Motor neuron (in vitro differentiated cells): ENCODE results near the gene AUNIP. TPM values are rescaled to one million over a fixed set of nuclear protein-coding genes. Genes with fewer than 3 reads are reported as not detected.

ENCODE experiments used
- ATAC-seq, 8 experiments: fragments of 200-7000 bp; cut with Tn5 transposase; replicated peaks in 6 of 8; 2 replicates each; pipeline ENCODE4 v1.8.0; 2021; ENCODE audit warnings: mild to moderate bottlenecking in 8 of 8, moderate library complexity in 8 of 8
- H3K27ac ChIP-seq, 2 donors: fragments of 250-450 bp; sonication (Bioruptor Pico); 2 replicates each; pipeline ENCODE4 v1.9.0; 2021; ENCODE audit warnings: antibody characterized with exemption in 2 of 2, mild to moderate bottlenecking in 2 of 2, moderate library complexity in 1 of 2
- H3K4me1 ChIP-seq, 2 donors: fragments of 250-450 bp; sonication (Bioruptor Pico); replicated peaks in 1 of 2; 2 replicates each; pipeline ENCODE4 v1.6.1; 2021; ENCODE audit warnings: antibody characterized with exemption in 2 of 2, mild to moderate bottlenecking in 2 of 2, moderate library complexity in 1 of 2
- H3K4me3 ChIP-seq, 5 donors: fragments of 250-450 bp; sonication (Bioruptor Pico); 2 replicates each; pipeline ENCODE4 v1.9.0; 2021; ENCODE audit warnings: antibody characterized with exemption in 5 of 5, mild to moderate bottlenecking in 5 of 5, moderate library complexity in 4 of 5
- WGBS, 10 experiments: fragments of 450-650 bp; shearing (Covaris generic); methylation state at CpG; one replicate each; pipeline ENCODE4 v1.0.0; 2022; 5-methylcytosine and 5-hydroxymethylcytosine counted together
- in situ Hi-C, 9 experiments: fragments of 400-800 bp; cut with MboI; loops; one replicate each; pipeline ENCODE4 v1.15.0; 2021; ENCODE audit warnings: low sequenced_read_pairs in 9 of 9, low pct_unique_long_range_greater_than_20kb in 2 of 9; ENCODE audit not compliant: unreplicated experiment in 9 of 9
- total RNA-seq, 8 experiments: library from RNA; unstranded; fragments of 300-600 nt; gene quantifications; 2 replicates each; pipeline versions ENCODE4 v1.2.3 to v1.2.4, GENCODE V29; 2022

AUNIP gene
- total RNA-seq, 8 experiments from 2014 or later: 0.78 to 15.5 (median 2.6) TPM

DNA sequence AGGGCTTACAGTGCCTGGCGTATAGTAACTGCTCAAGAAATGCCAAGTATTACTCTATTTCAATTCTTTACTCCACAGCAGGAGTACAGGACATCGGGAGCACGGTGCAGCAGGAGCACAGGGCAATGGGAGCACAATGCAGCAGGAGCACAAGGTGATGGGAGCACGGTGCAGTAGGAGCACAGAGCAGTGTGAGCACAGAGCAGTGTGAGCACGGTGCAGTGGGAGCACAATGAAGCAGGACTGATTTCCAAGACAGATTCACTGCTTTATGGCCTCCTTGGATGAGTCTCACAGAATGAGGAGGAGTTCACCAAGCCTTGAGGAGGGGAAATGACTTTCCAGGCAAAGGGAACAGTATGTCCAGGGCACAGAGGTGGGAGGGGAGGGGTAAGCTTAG lies 21.3 kb upstream of the AUNIP start:
- Histone ChIP-seq H3K27ac (no peak overlapping the region), H3K4me3 (no peak overlapping the region), H3K4me1 (peaks cover 5 to 6% of the 10 kb centered on the region in 2 donors)
- WGBS, 10 experiments: 60 to 95% (median 80%) methylated on average over 1 to 5 of the region's 5 CpGs
- ATAC-seq: no peak
- in situ Hi-C loops: loop anchor here in 2 of 9 experiments (25.0 kb wide), 1 partner anchor 107 kb away; the partner anchor contains the start of gene PAFAH2 (in 2 of the 2)

DNA sequence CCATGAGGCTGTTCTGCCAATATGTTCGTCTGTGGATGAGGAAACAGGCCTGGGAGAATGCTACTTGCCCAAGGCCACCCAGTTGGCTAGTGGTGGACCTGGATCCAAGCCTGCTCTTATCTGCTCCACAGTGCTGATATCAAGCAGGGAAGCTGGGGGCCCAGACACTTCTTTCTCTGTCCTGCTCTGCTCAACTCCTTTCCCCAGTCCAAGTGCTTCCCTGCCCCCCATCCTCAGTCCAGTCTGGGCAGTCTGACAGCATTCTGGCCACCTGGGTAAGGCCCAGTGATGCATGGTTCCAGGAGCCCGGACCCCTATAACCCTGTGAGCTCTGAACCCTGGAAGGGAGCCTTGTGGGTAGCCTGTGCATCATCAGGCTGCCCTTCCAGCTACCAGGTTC lies 20.4 kb upstream of the AUNIP start:
- Histone ChIP-seq H3K27ac (no peak overlapping the region), H3K4me1 (peaks cover 6% of the 10 kb centered on the region in 2 donors), H3K4me3 (no peak overlapping the region)
- whole genome bisulfite sequencing, 10 experiments: 20 to 100% (median 86%) methylated on average over 1 of the region's 2 CpGs; no CpG with 5 or more reads in 5 of the 10 experiments
- in situ Hi-C loops: loop anchor here in 2 of 9 experiments (25.0 kb wide), 1 partner anchor 108 kb away; the partner anchor contains the start of gene PAFAH2 (in 2 of the 2)
- ATAC-seq: no peak

DNA sequence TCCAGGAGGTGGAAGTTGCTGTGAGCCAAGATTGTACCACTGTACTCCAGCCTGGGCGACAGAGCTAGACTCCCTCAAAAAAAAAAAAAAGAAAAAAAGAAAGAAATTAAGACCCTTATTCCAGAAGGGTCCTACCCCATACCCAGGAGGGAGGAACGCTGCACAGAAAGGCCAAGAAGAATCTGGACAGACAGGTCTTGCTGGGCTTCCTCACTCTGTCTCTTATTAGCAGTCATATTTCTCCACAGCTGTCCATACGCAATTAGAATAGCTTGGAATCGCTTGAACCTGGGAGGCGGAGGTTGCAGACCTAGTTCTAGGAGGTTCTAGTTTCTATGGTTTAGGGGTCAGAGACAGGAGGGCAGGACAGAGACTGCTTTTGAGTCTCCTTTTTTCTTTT lies 19.4 kb upstream of the AUNIP start:
- in situ Hi-C loops: loop anchor here in 2 of 9 experiments (25.0 kb wide), 1 partner anchor 109 kb away; the partner anchor contains the start of gene PAFAH2 (in 2 of the 2)
- Histone ChIP-seq H3K27ac (no peak overlapping the region), H3K4me1 (peaks cover 12 to 15% of the 10 kb centered on the region in 2 donors), H3K4me3 (no peak overlapping the region)
- 70 to 100% (median 92%) methylated on average over 1 to 5 of the region's 5 CpGs; no CpG with 5 or more reads in 1 of the 10 experiments for WGBS, 10 experiments
- no peak for ATAC-seq

DNA sequence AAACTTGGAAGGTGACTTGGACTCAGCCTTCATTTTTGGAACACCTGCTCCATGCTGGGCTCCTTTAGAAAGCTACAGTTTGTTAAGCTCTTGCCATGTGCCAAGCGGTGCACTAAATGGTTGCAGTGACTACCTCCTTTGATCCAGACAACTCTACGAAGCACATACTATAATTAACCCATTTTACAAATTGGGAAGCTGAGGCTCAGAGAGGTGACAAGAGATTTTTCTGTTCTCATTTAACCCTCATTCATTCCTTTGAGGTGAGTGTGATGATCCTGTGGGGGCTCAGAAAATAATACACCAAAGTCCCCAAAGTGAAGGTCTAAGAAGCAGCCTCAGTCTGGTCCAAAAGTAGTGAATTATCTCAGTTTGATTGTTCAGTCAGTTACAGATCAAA lies 17.9 kb upstream of the AUNIP start:
- 72 to 100% (median 88%) methylated on average over 1 to 2 of the region's 2 CpGs; no CpG with 5 or more reads in 5 of the 10 experiments for WGBS, 10 experiments
- H3K4me3 ChIP-seq: no peak overlapping the region
- no peak overlapping the region for H3K27ac ChIP-seq
- peaks cover 12 to 23% of the 10 kb centered on the region in 2 donors for H3K4me1 ChIP-seq
- no peak for ATAC-seq
- in situ Hi-C loops: loop anchor here in 2 of 9 experiments (25.0 kb wide), 1 partner anchor 110 kb away; the partner anchor contains the start of gene PAFAH2 (in 2 of the 2)

- no peak for ATAC-seq
- peaks cover 12 to 24% of the 10 kb centered on the region in 2 donors for H3K4me1 ChIP-seq
- in situ Hi-C loops: loop anchor here in 2 of 9 experiments (25.0 kb wide), 1 partner anchor 111 kb away; the partner anchor contains the start of gene PAFAH2 (in 2 of the 2)
- H3K27ac ChIP-seq: no peak overlapping the region
- no peak overlapping the region for H3K4me3 ChIP-seq
- WGBS, 10 experiments: 81 to 100% (median 95%) methylated on average over 2 of the region's 2 CpGs; no CpG with 5 or more reads in 1 of the 10 experiments
Measured at GRCh38 chr1:25876693-25877077, 17.4 kb upstream of the AUNIP start.

DNA sequence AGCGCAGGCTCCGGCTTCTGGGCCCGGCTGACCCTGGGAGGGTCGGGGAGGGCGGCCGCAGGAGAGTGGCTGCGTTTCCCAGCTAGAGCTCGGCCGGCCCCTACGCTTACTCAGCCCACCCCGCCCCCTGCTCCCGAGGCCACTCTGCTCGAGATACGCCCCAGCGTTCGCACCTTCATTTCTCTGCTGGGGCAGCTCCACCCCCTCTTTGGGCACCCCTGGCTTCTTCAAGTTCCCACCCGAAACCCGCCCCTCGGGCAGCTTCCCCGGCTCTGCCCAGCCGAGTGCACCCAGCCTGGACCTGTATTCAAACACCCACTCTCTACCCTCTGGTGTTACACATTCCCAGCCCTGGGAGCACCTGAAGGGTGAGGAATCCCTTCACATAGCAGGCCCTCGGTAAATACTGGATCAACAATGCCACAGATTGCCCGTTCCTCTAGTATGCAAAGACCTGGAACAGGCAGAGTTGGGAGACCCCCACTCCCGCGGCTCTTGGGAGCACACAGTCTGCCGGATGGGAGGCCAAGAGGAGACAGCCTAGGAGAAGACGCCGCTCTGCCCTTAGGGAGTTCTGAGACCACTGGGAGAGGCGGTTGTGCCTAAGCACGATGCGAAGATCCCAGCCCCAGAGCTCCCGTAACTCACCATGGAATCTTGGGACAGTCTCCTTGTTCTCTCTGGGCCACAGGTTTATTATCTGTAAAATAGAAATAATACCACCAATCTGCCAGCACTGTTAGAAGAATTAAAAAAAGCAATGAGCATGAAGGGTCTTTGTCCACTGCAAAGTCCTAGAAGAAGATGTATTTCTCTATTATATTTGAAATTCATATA lies 16.8 kb upstream of the AUNIP start:
- Histone ChIP-seq H3K4me1 (peaks cover 12 to 30% of the 10 kb centered on the region in 2 donors), H3K4me3 (peak overlapping the region; percentile 39 to 54 (median 48)), H3K27ac (peak overlapping the region; percentile 29 to 86)
- 60 to 73% (median 71%) methylated on average over 1 to 6 of the region's 32 CpGs; no CpG with 5 or more reads in 7 of the 10 experiments for WGBS, 10 experiments
- peak in 4 of 8 experiments; percentile 55 to 61 (median 58) for ATAC-seq
- in situ Hi-C loops: loop anchor here in 2 of 9 experiments (25.0 kb wide), 1 partner anchor 111 kb away; the partner anchor contains the start of gene PAFAH2 (in 2 of the 2)

- peaks cover 12 to 31% of the 10 kb centered on the region in 2 donors for H3K4me1 ChIP-seq
- in situ Hi-C loops: loop anchor here in 2 of 9 experiments (25.0 kb wide), 1 partner anchor 112 kb away; the partner anchor contains the start of gene PAFAH2 (in 2 of the 2)
- WGBS, 10 experiments: no CpG with 5 or more reads among the region's 75 CpGs
- ATAC-seq: peak; percentile 84 to 92 (median 91)
- H3K4me3 ChIP-seq: peak within 1 kb of the TSS; percentile 39 to 54 (median 48)
- peak within 1 kb of the TSS; percentile 62 to 86 for H3K27ac ChIP-seq
Measured at GRCh38 chr1:25875154-25875855, 16.0 kb upstream of the AUNIP start, which contains the start of gene PAQR7. PAQR7 (minus strand) TSS chr1:25875708; CDS start chr1:25863839, 11,869 bp downstream.

GRCh38 chr1:25874635-25875153 lies 15.4 kb upstream of the AUNIP start:
- no peak for ATAC-seq
- in situ Hi-C loops: loop anchor here in 2 of 9 experiments (25.0 kb wide), 1 partner anchor 113 kb away; the partner anchor contains the start of gene PAFAH2 (in 2 of the 2)
- Histone ChIP-seq H3K4me3 (peak overlapping the region; percentile 39 to 54 (median 48)), H3K27ac (peak overlapping the region; percentile 62 to 86), H3K4me1 (peaks cover 12 to 31% of the 10 kb centered on the region in 2 donors)
- 35 to 100% (median 61%) methylated on average over 1 to 4 of the region's 8 CpGs; no CpG with 5 or more reads in 6 of the 10 experiments for WGBS, 10 experiments

DNA sequence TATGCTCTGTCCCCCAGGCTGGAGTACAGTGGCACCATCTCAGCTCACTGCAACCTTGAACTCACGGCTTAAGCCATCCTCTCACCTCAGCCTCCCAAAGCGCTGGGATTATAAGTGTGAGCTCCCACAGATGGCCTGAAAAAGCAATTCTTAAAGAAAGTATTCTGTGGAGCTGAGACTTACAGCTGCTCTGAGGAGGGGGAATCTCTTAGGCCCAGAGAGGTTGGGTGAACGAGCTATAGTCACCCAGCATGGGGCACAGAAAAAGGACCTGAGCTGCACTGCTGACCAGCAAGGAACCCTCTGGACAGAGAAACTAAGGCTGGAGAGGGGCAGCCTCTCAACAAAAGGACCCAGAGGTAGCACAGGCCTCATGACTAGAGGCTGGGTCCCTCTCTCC lies 15.0 kb upstream of the AUNIP start:
- H3K4me1 ChIP-seq: peaks cover 12 to 31% of the 10 kb centered on the region in 2 donors
- peak overlapping the region in 1 of 2 donors; percentile 86 for H3K27ac ChIP-seq
- peak overlapping the region; percentile 39 to 54 (median 48) for H3K4me3 ChIP-seq
- in situ Hi-C loops: no loop called here
- ATAC-seq: no peak
- 90 to 100% (median 93%) methylated on average over 2 to 3 of the region's 3 CpGs; no CpG with 5 or more reads in 6 of the 10 experiments for WGBS, 10 experiments

- ATAC-seq: peak in 1 of 8 experiments; percentile 2
- in situ Hi-C loops: no loop called here
- no peak overlapping the region for H3K4me3 ChIP-seq
- WGBS, 10 experiments: 20 to 71% (median 61%) methylated on average over 1 to 3 of the region's 3 CpGs; no CpG with 5 or more reads in 4 of the 10 experiments
- peaks cover 12 to 31% of the 10 kb centered on the region in 2 donors for H3K4me1 ChIP-seq
- no peak overlapping the region for H3K27ac ChIP-seq
Measured at GRCh38 chr1:25873120-25873519, 13.9 kb upstream of the AUNIP start.

DNA sequence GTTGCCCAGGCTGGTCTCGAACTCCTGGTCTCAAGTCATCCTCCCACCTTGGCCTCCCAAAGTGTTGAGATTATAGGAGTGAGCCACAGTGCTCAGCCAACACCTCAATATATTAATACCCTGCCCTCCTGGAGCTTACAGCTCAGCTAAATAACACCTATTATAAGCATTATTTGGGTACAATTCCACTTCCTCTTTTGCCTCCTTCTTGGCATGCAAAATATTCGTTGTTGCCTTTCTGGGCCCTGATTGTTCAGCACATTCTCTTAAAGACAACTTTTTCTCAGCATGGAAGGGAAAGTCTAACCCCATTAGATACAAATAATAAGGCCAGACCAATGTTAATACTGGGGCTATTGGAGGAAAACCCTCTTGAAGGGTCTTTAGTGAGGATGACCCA lies 13.5 kb upstream of the AUNIP start:
- in situ Hi-C loops: no loop called here
- no peak for ATAC-seq
- 50 to 100% (median 86%) methylated on average over 1 to 2 of the region's 2 CpGs; no CpG with 5 or more reads in 1 of the 10 experiments for WGBS, 10 experiments
- H3K4me3 ChIP-seq: no peak overlapping the region
- no peak overlapping the region for H3K27ac ChIP-seq
- H3K4me1 ChIP-seq: peaks cover 12 to 33% of the 10 kb centered on the region in 2 donors
